ENCODE data around the gene SLC39A11.
"Not testable (repeated sequence)": the region's sequence is repeated elsewhere in the genome, so short reads cannot be mapped to it uniquely, and the experiment has no call there.

The SLC39A11 gene

GRCh38 chr17:72804949-72805707, 287.4 kb downstream of the SLC39A11 start:
- DNase-seq (ENCODE audit: low read depth in 2 of 2, low spot score in 1 of 2), result no peak

GRCh38 chr17:72802726-72803125, 289.8 kb downstream of the SLC39A11 start:
- no peak for DNase-seq (ENCODE audit: low read depth in 2 of 2, low spot score in 1 of 2)

- DNase-seq (ENCODE audit: low read depth in 2 of 2, low spot score in 1 of 2), result no peak
Observed at GRCh38 chr17:72797142-72797541, 295.3 kb downstream of the SLC39A11 start.

GRCh38 chr17:72795941-72796340, 296.5 kb downstream of the SLC39A11 start:
- DNase-seq (ENCODE audit: low read depth in 2 of 2, low spot score in 1 of 2), result no peak

GRCh38 chr17:72794152-72794551, 298.3 kb downstream of the SLC39A11 start:
- DNase-seq (ENCODE audit: low read depth in 2 of 2, low spot score in 1 of 2), result no peak

- no peak for DNase-seq (ENCODE audit: low read depth in 2 of 2, low spot score in 1 of 2)
Observed at GRCh38 chr17:72792771-72793170, 299.7 kb downstream of the SLC39A11 start.

GRCh38 chr17:72790190-72790589, 302.3 kb downstream of the SLC39A11 start:
- DNase-seq (ENCODE audit: low read depth in 2 of 2, low spot score in 1 of 2), result no peak

- DNase-seq (ENCODE audit: low read depth in 2 of 2, low spot score in 1 of 2), result no peak
Observed at GRCh38 chr17:72789711-72790110, 302.8 kb downstream of the SLC39A11 start.

GRCh38 chr17:72788950-72789585, 303.4 kb downstream of the SLC39A11 start:
- DNase-seq (ENCODE audit: low read depth in 2 of 2, low spot score in 1 of 2), result no peak

GRCh38 chr17:72786209-72786608, 306.3 kb downstream of the SLC39A11 start:
- no peak for DNase-seq (ENCODE audit: low read depth in 2 of 2, low spot score in 1 of 2)

GRCh38 chr17:72782985-72783701, 309.3 kb downstream of the SLC39A11 start:
- DNase-seq (ENCODE audit: low read depth in 2 of 2, low spot score in 1 of 2), result no peak

GRCh38 chr17:72782437-72782836, 310.1 kb downstream of the SLC39A11 start:
- not testable (repeated sequence) for DNase-seq (ENCODE audit: low read depth in 2 of 2, low spot score in 1 of 2)

GRCh38 chr17:72778169-72779151, 314.0 kb downstream of the SLC39A11 start:
- no peak for DNase-seq (ENCODE audit: low read depth in 2 of 2, low spot score in 1 of 2)

GRCh38 chr17:72775919-72776318, 316.6 kb downstream of the SLC39A11 start:
- no peak for DNase-seq (ENCODE audit: low read depth in 2 of 2, low spot score in 1 of 2)

GRCh38 chr17:72775237-72775636, 317.3 kb downstream of the SLC39A11 start:
- DNase-seq (ENCODE audit: low read depth in 2 of 2, low spot score in 1 of 2), result no peak

GRCh38 chr17:72774236-72774635, 318.3 kb downstream of the SLC39A11 start:
- DNase-seq (ENCODE audit: low read depth in 2 of 2, low spot score in 1 of 2), result no peak

- DNase-seq (ENCODE audit: low read depth in 2 of 2, low spot score in 1 of 2), result not testable (repeated sequence)
Observed at GRCh38 chr17:72773225-72773624, 319.3 kb downstream of the SLC39A11 start.

- no peak for DNase-seq (ENCODE audit: low read depth in 2 of 2, low spot score in 1 of 2)
Observed at GRCh38 chr17:72772331-72772821, 320.1 kb downstream of the SLC39A11 start.

- no peak for DNase-seq (ENCODE audit: low read depth in 2 of 2, low spot score in 1 of 2)
Observed at GRCh38 chr17:72771734-72772133, 320.8 kb downstream of the SLC39A11 start.

- DNase-seq (ENCODE audit: low read depth in 2 of 2, low spot score in 1 of 2), result no peak
Observed at GRCh38 chr17:72766761-72767356, 325.6 kb downstream of the SLC39A11 start.
